GM23248 (cell line): ENCODE results near the gene SLC2A10.

Source experiments
- EZH2 ChIP-seq: fragments of 200-600 bp; sonication (generic); IDR thresholded peaks from 2 replicates; pipeline ENCODE4 v1.6.1; 2018; ENCODE audit warnings: antibody characterized with exemption, mild to moderate bottlenecking; ENCODE audit not compliant: insufficient read depth, poor library complexity, severe bottlenecking
- EZH2phosphoT487 ChIP-seq: fragments of 200-600 bp; sonication (generic); IDR thresholded peaks from 2 replicates; pipeline ENCODE4 v1.6.1; 2018; ENCODE audit warnings: antibody characterized with exemption, moderate library complexity, mild to moderate bottlenecking, low read depth; ENCODE audit not compliant: insufficient read depth

- TF ChIP-seq EZH2phosphoT487: no peak
- no peak for TF ChIP-seq EZH2
Observed at GRCh38 chr20:46666306-46666705, 43.1 kb upstream of the SLC2A10 start.
